Epidermal melanocyte (primary cell): ENCODE results near the gene SLC25A39.
"Not testable (repeated sequence)": the region's sequence is repeated elsewhere in the genome, so short reads cannot be mapped to it uniquely, and the experiment has no call there.

Experiments used
- DNase-seq: peaks from one replicate; pipeline ENCODE4 v3.0.0; 2011; ENCODE audit warnings: low spot score; ENCODE audit not compliant: insufficient read length

The SLC25A39 gene

GRCh38 chr17:44335564-44335963 lies 10.9 kb upstream of the SLC25A39 start:
- no peak for DNase-seq

GRCh38 chr17:44334727-44335126 lies 10.1 kb upstream of the SLC25A39 start:
- no peak for DNase-seq

- no peak for DNase-seq
Measured at GRCh38 chr17:44334315-44334714, 9.7 kb upstream of the SLC25A39 start.

GRCh38 chr17:44333371-44333770 lies 8.7 kb upstream of the SLC25A39 start:
- DNase-seq = no peak

- DNase-seq = peak; percentile 77
Measured at GRCh38 chr17:44331249-44331760, 6.7 kb upstream of the SLC25A39 start.

GRCh38 chr17:44330263-44330662 lies 5.6 kb upstream of the SLC25A39 start:
- DNase-seq = not testable (repeated sequence)

- DNase-seq = not testable (repeated sequence)
Measured at GRCh38 chr17:44329516-44329915, 4.9 kb upstream of the SLC25A39 start.

GRCh38 chr17:44327715-44328449 lies 3.3 kb upstream of the SLC25A39 start:
- DNase-seq = no peak

GRCh38 chr17:44326861-44327444 lies 2.3 kb upstream of the SLC25A39 start:
- DNase-seq = peak; percentile 96

- DNase-seq = no peak
Measured at GRCh38 chr17:44324092-44324570, 492 bp downstream of the SLC25A39 start.

GRCh38 chr17:44323359-44324091 lies 1.1 kb downstream of the SLC25A39 start:
- DNase-seq = no peak

- DNase-seq = no peak
Measured at GRCh38 chr17:44322236-44322895, 2.3 kb downstream of the SLC25A39 start.

- no peak for DNase-seq
Measured at GRCh38 chr17:44321246-44322120, 3.1 kb downstream of the SLC25A39 start.

GRCh38 chr17:44320066-44320465 lies 4.6 kb downstream of the SLC25A39 start:
- DNase-seq = no peak

GRCh38 chr17:44318077-44318892 lies 6.3 kb downstream of the SLC25A39 start:
- peak; percentile 6 for DNase-seq

- no peak for DNase-seq
Measured at GRCh38 chr17:44317545-44317944, 7.1 kb downstream of the SLC25A39 start.

- peak; percentile 11 for DNase-seq
Measured at GRCh38 chr17:44315760-44316731, 8.6 kb downstream of the SLC25A39 start.

GRCh38 chr17:44314869-44315661 lies 9.6 kb downstream of the SLC25A39 start:
- peak; percentile 24 for DNase-seq
